GM23338 (cell line): ENCODE data around the gene ZSWIM9. TPM values are rescaled to one million over a fixed set of nuclear protein-coding genes. Genes with fewer than 3 reads are reported as not detected.
A peak's percentile ranks its signal among the peaks of the same experiment; 100 is the strongest.

Source experiments
- ATAC-seq: fragments of 200-7000 bp; cut with Tn5 transposase; 3 replicates; pipeline ENCODE4 v1.9.1; 2020
- DNase-seq: peaks from one replicate; pipeline ENCODE4 v3.0.0-alpha.2; 2015; ENCODE audit warnings: low spot score
- H2AFZ ChIP-seq: fragments of 200-600 bp; sonication (generic); 2 replicates; pipeline ENCODE4 v1.8.0; 2016; ENCODE audit warnings: antibody characterized with exemption, mild to moderate bottlenecking, moderate library complexity
- H3F3A ChIP-seq: fragments of 200-600 bp; sonication (generic); replicated peaks from 2 replicates; pipeline ENCODE4 v1.8.0; 2017; ENCODE audit warnings: antibody characterized with exemption, mixed run types, low read depth
- H3K27ac ChIP-seq: fragments of 200-600 bp; sonication (generic); 2 replicates; pipeline ENCODE4 v1.6.1; 2016; ENCODE audit warnings: low read depth
- H3K27me3 ChIP-seq: fragments of 200-600 bp; sonication (generic); 2 replicates; pipeline ENCODE4 v1.8.0; 2016; ENCODE audit warnings: mild to moderate bottlenecking, mixed run types, moderate library complexity; ENCODE audit not compliant: insufficient read depth
- H3K36me3 ChIP-seq: fragments of 200-600 bp; sonication (generic); 2 replicates; pipeline ENCODE4 v1.8.0; 2016; ENCODE audit warnings: mild to moderate bottlenecking; ENCODE audit not compliant: insufficient read depth
- H3K4me1 ChIP-seq: fragments of 200-600 bp; sonication (generic); 2 replicates; pipeline ENCODE4 v1.8.0; 2016; ENCODE audit warnings: mild to moderate bottlenecking, moderate library complexity; ENCODE audit not compliant: insufficient read depth
- H3K4me2 ChIP-seq: fragments of 200-600 bp; sonication (generic); 2 replicates; pipeline ENCODE4 v1.7.1; 2017; ENCODE audit warnings: mixed run types
- H3K4me3 ChIP-seq: fragments of 200-600 bp; sonication (generic); 2 replicates; pipeline ENCODE4 v1.6.1; 2016; ENCODE audit warnings: mixed run types
- H3K79me2 ChIP-seq: fragments of 200-600 bp; sonication (generic); replicated peaks from 2 replicates; pipeline ENCODE4 v1.8.0; 2017; ENCODE audit warnings: mild to moderate bottlenecking; ENCODE audit not compliant: insufficient read depth
- H3K9me2 ChIP-seq: fragments of 200-600 bp; sonication (generic); 2 replicates; pipeline ENCODE4 v1.8.0; 2017; ENCODE audit not compliant: insufficient read depth
- H4K20me1 ChIP-seq: fragments of 200-600 bp; sonication (generic); replicated peaks from 2 replicates; pipeline ENCODE4 v1.8.0; 2017; ENCODE audit warnings: mild to moderate bottlenecking; ENCODE audit not compliant: insufficient read depth
- H3K27ac Mint-ChIP-seq: 2 replicates; pipeline ENCODE4 v1.8.0; 2020; ENCODE audit warnings: inconsistent platforms, mild to moderate bottlenecking, moderate library complexity, mixed read lengths
- H3K27me3 Mint-ChIP-seq: 3 replicates; pipeline ENCODE4 v1.8.0; 2022; ENCODE audit warnings: low read depth, mild to moderate bottlenecking, moderate library complexity, mixed read lengths, inconsistent platforms; ENCODE audit not compliant: insufficient read depth, poor library complexity
- H3K36me3 Mint-ChIP-seq: 3 replicates; pipeline ENCODE4 v1.8.0; 2021; ENCODE audit warnings: low read depth, mild to moderate bottlenecking, inconsistent platforms, moderate library complexity, mixed read lengths
- H3K4me1 Mint-ChIP-seq: 3 replicates; pipeline ENCODE4 v1.8.0; 2020; ENCODE audit warnings: mild to moderate bottlenecking, inconsistent platforms, mixed read lengths
- H3K4me3 Mint-ChIP-seq: 3 replicates; pipeline ENCODE4 v1.8.0; 2021; ENCODE audit warnings: moderate library complexity, mild to moderate bottlenecking, inconsistent platforms, mixed read lengths
- H3K9me3 Mint-ChIP-seq: 3 replicates; pipeline ENCODE4 v1.8.0; 2020; ENCODE audit warnings: moderate library complexity, mild to moderate bottlenecking, inconsistent platforms, mixed read lengths
- CREB1 ChIP-seq: fragments of 250-450 bp; sonication (Bioruptor Pico); IDR thresholded peaks from 2 replicates; pipeline ENCODE4 v1.5.0; 2020; ENCODE audit warnings: low read depth, mild to moderate bottlenecking, moderate library complexity
- CTCF ChIP-seq, 2 experiments: fragments of 200-600 bp in 1 of 2; sonication (generic) in 1 of 2; conservative IDR thresholded peaks; 2 replicates each; pipeline versions ENCODE4 v1.5.1 to v1.6.1; 2016 to 2017; ENCODE audit warnings: antibody characterized with exemption in 2 of 2, low read depth in 2 of 2, mild to moderate bottlenecking in 2 of 2, moderate library complexity in 1 of 2
- JUNB ChIP-seq: IDR thresholded peaks from one replicate; pipeline ENCODE4 v1.6.1; 2016; ENCODE audit warnings: antibody characterized with exemption; ENCODE audit not compliant: unreplicated experiment
- NANOG ChIP-seq: IDR thresholded peaks from 2 replicates; pipeline ENCODE4 v1.6.1; 2016; ENCODE audit warnings: antibody characterized with exemption, borderline replicate concordance
- STAT1 ChIP-seq: IDR thresholded peaks from one replicate; pipeline ENCODE4 v1.6.1; 2016; ENCODE audit warnings: antibody characterized with exemption; ENCODE audit not compliant: unreplicated experiment
- ZNF114 ChIP-seq: fragments of 250-450 bp; sonication (Bioruptor Pico); IDR thresholded peaks from 2 replicates; pipeline ENCODE4 v1.5.0; 2020; ENCODE audit warnings: mild to moderate bottlenecking, moderate library complexity
- polyA plus RNA-seq: library from polyadenylated mRNA; unstranded; fragments of >200 nt; fragmentation: Nextera tagmentation; extraction: Ambion mirVana; gene quantifications from 2 replicates; pipeline ENCODE4 v1.2.1, GENCODE V29; 2016
- total RNA-seq: library from RNA; depleted of rRNA; stranded (reverse); fragments of >200 nt; shearing (Covaris generic); gene quantifications from 2 replicates; pipeline ENCODE4 v1.2.3, GENCODE V29; 2014
- TF ChIP-seq, protein P1 (sequence below): fragments of 250-450 bp; sonication (Bioruptor Pico); IDR thresholded peaks from 2 replicates; pipeline ENCODE4 v1.5.0; 2020; ENCODE audit warnings: mild to moderate bottlenecking, moderate library complexity
- TF ChIP-seq, protein P2 (sequence below): IDR thresholded peaks from one replicate; pipeline ENCODE4 v1.6.1; 2018; ENCODE audit warnings: antibody characterized with exemption; ENCODE audit not compliant: unreplicated experiment

Gene ZSWIM9
- total and polyA plus RNA-seq, 2 experiments from 2014 or later = 2.9 to 9.1 TPM

DNA sequence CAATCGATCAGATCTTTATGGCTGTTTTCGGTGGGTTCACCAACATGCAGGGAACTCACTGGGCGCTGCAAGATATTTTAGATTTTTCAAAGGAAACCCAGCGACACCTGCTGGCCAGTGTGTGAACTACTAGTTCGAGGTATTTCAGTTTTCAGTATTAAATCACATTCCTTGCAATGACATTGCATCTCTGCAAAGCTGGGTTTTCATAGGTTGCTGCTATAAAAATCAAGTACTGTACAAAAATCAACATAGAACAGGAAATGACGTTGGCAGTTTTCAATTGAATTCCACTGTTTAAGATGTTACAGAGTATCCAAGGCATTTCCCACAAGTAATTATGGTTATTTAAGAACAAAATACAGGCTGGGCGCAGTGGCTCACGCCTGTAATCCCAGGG, 17.9 kb upstream of the ZSWIM9 start:
- peak; percentile 69 for DNase-seq
- no peaks in the 10 kb centered on the region for H3F3A ChIP-seq
- no peaks in the 10 kb centered on the region for H3K9me2 ChIP-seq
- Mint-ChIP-seq H3K4me3 (no peak overlapping the region), H3K27ac (peak overlapping the region; percentile 95), H3K9me3 (no peaks in the 10 kb centered on the region), H3K36me3 (peaks cover 70% of the 10 kb centered on the region), H3K27me3 (peaks cover 7% of the 10 kb centered on the region), H3K4me1 (no peaks in the 10 kb centered on the region)
- H3K4me1 ChIP-seq = no peaks in the 10 kb centered on the region
- H3K36me3 ChIP-seq = peaks cover 34% of the 10 kb centered on the region
- TF ChIP-seq, protein P1, sequence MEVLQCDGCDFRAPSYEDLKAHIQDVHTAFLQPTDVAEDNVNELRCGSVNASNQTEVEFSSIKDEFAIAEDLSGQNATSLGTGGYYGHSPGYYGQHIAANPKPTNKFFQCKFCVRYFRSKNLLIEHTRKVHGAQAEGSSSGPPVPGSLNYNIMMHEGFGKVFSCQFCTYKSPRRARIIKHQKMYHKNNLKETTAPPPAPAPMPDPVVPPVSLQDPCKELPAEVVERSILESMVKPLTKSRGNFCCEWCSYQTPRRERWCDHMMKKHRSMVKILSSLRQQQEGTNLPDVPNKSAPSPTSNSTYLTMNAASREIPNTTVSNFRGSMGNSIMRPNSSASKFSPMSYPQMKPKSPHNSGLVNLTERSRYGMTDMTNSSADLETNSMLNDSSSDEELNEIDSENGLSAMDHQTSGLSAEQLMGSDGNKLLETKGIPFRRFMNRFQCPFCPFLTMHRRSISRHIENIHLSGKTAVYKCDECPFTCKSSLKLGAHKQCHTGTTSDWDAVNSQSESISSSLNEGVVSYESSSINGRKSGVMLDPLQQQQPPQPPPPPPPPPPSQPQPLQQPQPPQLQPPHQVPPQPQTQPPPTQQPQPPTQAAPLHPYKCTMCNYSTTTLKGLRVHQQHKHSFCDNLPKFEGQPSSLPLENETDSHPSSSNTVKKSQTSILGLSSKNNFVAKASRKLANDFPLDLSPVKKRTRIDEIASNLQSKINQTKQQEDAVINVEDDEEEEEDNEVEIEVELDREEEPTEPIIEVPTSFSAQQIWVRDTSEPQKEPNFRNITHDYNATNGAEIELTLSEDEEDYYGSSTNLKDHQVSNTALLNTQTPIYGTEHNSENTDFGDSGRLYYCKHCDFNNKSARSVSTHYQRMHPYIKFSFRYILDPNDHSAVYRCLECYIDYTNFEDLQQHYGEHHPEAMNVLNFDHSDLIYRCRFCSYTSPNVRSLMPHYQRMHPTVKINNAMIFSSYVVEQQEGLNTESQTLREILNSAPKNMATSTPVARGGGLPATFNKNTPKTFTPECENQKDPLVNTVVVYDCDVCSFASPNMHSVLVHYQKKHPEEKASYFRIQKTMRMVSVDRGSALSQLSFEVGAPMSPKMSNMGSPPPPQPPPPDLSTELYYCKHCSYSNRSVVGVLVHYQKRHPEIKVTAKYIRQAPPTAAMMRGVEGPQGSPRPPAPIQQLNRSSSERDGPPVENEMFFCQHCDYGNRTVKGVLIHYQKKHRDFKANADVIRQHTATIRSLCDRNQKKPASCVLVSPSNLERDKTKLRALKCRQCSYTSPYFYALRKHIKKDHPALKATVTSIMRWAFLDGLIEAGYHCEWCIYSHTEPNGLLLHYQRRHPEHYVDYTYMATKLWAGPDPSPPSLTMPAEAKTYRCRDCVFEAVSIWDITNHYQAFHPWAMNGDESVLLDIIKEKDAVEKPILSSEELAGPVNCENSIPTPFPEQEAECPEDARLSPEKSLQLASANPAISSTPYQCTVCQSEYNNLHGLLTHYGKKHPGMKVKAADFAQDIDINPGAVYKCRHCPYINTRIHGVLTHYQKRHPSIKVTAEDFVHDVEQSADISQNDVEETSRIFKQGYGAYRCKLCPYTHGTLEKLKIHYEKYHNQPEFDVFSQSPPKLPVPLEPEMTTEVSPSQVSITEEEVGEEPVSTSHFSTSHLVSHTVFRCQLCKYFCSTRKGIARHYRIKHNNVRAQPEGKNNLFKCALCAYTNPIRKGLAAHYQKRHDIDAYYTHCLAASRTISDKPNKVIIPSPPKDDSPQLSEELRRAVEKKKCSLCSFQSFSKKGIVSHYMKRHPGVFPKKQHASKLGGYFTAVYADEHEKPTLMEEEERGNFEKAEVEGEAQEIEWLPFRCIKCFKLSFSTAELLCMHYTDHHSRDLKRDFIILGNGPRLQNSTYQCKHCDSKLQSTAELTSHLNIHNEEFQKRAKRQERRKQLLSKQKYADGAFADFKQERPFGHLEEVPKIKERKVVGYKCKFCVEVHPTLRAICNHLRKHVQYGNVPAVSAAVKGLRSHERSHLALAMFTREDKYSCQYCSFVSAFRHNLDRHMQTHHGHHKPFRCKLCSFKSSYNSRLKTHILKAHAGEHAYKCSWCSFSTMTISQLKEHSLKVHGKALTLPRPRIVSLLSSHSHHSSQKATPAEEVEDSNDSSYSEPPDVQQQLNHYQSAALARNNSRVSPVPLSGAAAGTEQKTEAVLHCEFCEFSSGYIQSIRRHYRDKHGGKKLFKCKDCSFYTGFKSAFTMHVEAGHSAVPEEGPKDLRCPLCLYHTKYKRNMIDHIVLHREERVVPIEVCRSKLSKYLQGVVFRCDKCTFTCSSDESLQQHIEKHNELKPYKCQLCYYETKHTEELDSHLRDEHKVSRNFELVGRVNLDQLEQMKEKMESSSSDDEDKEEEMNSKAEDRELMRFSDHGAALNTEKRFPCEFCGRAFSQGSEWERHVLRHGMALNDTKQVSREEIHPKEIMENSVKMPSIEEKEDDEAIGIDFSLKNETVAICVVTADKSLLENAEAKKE (CRISPR knock-in tag) = no peak
- TF ChIP-seq CTCF (conservative IDR thresholded peaks at IDR 0.05; ENCODE audit: low read depth in 2 of 2) = peak; percentile 74 to 91
- ATAC-seq = peak; percentile 74
- no peak overlapping the region for H3K4me3 ChIP-seq
- H3K4me2 ChIP-seq = no peak overlapping the region
- H2AFZ ChIP-seq = no peak overlapping the region
- H3K27me3 ChIP-seq = no peaks in the 10 kb centered on the region
- no peaks in the 10 kb centered on the region for H3K79me2 ChIP-seq
- H4K20me1 ChIP-seq = peaks cover 6% of the 10 kb centered on the region
- peak overlapping the region; percentile 0; the same call in 1 of the 2 replicates for H3K27ac ChIP-seq

DNA sequence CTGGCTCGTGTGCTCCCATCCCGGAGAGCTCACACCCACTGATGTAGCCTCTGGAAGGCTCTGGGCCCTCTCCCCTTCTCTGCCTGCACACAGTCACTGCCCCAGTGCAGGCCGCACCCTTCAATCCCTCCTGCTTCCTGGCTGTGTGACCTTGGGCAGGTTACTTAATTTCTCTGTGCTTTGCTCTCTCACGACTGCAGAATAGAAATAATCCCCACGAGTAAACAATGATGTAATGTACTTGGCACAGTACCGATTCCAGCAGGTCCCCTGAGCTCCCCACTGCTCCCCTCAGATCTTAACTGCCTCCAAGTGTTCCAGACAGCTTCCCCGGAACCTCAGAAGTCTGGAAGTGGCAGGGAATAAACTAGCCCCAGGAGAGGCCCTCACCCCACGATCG, 16.5 kb upstream of the ZSWIM9 start:
- Mint-ChIP-seq H3K9me3 (no peaks in the 10 kb centered on the region), H3K4me3 (no peak overlapping the region), H3K4me1 (no peaks in the 10 kb centered on the region), H3K36me3 (peaks cover 72% of the 10 kb centered on the region), H3K27me3 (peaks cover 4% of the 10 kb centered on the region), H3K27ac (peak overlapping the region; percentile 25; the same call in 1 of the 2 replicates)
- Histone ChIP-seq H3K9me2 (no peaks in the 10 kb centered on the region), H3K79me2 (no peaks in the 10 kb centered on the region), H3K36me3 (peaks cover 24% of the 10 kb centered on the region), H3F3A (no peaks in the 10 kb centered on the region), H3K4me3 (no peak overlapping the region), H2AFZ (no peak overlapping the region), H3K4me1 (no peaks in the 10 kb centered on the region), H3K27ac (no peak overlapping the region), H3K4me2 (no peak overlapping the region), H3K27me3 (no peaks in the 10 kb centered on the region), H4K20me1 (peaks cover 6% of the 10 kb centered on the region; the same call in 1 of the 2 replicates)
- ATAC-seq (no peak), DNase-seq (no peak)
- TF ChIP-seq NANOG (no peak), CTCF (conservative IDR thresholded peaks at IDR 0.05; ENCODE audit: low read depth in 2 of 2) (no peak), JUNB (no peak), ZNF114 (no peak), CREB1 (CRISPR knock-in tag) (no peak), STAT1 (no peak)
- TF ChIP-seq, protein P2, sequence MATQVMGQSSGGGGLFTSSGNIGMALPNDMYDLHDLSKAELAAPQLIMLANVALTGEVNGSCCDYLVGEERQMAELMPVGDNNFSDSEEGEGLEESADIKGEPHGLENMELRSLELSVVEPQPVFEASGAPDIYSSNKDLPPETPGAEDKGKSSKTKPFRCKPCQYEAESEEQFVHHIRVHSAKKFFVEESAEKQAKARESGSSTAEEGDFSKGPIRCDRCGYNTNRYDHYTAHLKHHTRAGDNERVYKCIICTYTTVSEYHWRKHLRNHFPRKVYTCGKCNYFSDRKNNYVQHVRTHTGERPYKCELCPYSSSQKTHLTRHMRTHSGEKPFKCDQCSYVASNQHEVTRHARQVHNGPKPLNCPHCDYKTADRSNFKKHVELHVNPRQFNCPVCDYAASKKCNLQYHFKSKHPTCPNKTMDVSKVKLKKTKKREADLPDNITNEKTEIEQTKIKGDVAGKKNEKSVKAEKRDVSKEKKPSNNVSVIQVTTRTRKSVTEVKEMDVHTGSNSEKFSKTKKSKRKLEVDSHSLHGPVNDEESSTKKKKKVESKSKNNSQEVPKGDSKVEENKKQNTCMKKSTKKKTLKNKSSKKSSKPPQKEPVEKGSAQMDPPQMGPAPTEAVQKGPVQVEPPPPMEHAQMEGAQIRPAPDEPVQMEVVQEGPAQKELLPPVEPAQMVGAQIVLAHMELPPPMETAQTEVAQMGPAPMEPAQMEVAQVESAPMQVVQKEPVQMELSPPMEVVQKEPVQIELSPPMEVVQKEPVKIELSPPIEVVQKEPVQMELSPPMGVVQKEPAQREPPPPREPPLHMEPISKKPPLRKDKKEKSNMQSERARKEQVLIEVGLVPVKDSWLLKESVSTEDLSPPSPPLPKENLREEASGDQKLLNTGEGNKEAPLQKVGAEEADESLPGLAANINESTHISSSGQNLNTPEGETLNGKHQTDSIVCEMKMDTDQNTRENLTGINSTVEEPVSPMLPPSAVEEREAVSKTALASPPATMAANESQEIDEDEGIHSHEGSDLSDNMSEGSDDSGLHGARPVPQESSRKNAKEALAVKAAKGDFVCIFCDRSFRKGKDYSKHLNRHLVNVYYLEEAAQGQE = no peak
